Retinal pigment epithelial cell (primary cell): ENCODE measurements around the gene DESI1.
"Not testable (repeated sequence)": the region's sequence is repeated elsewhere in the genome, so short reads cannot be mapped to it uniquely, and the experiment has no call there.

Experiments
- DNase-seq: peaks from one replicate; pipeline ENCODE4 v3.0.0-alpha.2; 2010; ENCODE audit warnings: low read depth
- H3K4me3 ChIP-seq: 2 replicates; pipeline ENCODE4 v1.5.1; 2011; ENCODE audit warnings: mild to moderate bottlenecking, low read length, control low read depth, moderate library complexity
- TF ChIP-seq, protein P1 (sequence below): conservative IDR thresholded peaks from 2 replicates; pipeline ENCODE4 v1.5.1; 2011; ENCODE audit warnings: low read depth, low read length, control low read depth, inconsistent platforms

DESI1 gene

DNA sequence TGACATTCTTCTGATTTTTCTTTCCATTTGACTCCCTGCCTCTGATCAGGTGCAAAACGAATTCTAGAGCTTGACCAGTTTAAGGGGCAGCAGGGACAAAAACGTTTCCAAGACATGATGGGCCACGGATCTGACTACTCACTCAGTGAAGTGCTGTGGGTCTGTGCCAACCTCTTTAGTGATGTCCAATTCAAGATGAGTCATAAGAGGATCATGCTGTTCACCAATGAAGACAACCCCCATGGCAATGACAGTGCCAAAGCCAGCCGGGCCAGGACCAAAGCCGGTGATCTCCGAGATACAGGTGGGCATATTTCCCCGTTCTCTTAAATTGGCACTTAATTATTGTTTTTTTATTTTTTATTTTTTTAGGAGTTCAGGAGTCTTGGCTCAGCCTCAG, 15.6 kb upstream of the DESI1 start:
- H3K4me3 ChIP-seq, result no peak overlapping the region
- DNase-seq, result no peak
- TF ChIP-seq, protein P1, sequence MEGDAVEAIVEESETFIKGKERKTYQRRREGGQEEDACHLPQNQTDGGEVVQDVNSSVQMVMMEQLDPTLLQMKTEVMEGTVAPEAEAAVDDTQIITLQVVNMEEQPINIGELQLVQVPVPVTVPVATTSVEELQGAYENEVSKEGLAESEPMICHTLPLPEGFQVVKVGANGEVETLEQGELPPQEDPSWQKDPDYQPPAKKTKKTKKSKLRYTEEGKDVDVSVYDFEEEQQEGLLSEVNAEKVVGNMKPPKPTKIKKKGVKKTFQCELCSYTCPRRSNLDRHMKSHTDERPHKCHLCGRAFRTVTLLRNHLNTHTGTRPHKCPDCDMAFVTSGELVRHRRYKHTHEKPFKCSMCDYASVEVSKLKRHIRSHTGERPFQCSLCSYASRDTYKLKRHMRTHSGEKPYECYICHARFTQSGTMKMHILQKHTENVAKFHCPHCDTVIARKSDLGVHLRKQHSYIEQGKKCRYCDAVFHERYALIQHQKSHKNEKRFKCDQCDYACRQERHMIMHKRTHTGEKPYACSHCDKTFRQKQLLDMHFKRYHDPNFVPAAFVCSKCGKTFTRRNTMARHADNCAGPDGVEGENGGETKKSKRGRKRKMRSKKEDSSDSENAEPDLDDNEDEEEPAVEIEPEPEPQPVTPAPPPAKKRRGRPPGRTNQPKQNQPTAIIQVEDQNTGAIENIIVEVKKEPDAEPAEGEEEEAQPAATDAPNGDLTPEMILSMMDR, result no peak

DNA sequence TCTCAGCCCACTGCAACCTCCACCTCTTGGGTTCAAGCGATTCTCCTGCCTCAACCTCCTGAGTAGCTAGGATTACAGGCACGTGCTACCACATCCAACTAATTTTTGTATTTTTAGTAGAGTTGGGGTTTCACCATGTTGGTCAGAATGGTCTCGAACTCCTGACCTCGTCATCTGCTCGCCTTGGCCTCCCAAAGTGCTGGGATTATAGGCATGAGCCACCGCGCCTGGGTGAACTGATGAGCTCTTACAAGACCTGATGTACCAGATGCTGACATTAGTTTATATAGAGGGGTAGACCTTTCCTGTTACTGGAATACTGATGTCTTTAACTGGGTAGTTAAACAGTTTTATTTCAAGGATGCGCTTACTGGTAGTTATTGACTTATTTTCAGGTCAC, 13.8 kb upstream of the DESI1 start:
- DNase-seq, H3K4me3 ChIP-seq: not testable (repeated sequence)

DNA sequence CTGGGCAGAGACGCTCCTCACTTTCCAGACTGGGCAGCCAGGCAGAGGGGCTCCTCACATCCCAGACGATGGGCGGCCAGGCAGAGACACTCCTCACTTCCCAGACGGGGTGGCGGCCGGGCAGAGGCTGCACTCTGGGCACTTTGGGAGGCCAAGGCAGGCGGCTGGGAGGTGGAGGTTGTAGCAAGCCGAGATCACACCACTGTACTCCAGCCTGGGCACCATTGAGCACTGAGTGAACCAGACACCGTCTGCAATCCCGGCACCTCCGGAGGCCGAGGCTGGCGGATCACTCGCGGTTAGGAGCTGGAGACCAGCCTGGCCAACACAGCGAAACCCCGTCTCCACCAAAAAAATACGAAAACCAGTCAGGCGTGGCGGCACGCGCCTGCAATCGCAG, 10.8 kb upstream of the DESI1 start:
- not testable (repeated sequence) for H3K4me3 ChIP-seq, DNase-seq

DNA sequence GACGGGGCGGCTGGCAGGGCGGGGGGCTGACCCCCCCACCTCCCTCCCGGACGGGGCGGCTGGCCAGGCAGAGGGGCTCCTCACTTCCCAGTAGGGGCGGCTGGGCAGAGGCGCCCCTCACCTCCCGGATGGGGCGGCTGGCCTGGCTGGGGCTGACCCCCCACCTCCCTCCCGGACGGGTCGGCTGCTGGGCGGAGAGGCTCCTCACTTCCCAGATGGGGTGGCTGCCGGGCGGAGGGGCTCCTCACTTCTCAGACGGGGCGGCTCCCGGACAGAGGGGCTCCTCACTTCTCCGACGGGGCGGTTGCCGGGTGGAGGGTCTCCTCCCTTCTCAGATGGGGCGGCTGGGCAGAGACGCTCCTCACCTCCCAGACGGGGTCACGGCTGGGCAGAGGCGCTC, 10.3 kb upstream of the DESI1 start:
- DNase-seq, H3K4me3 ChIP-seq: not testable (repeated sequence)

DNA sequence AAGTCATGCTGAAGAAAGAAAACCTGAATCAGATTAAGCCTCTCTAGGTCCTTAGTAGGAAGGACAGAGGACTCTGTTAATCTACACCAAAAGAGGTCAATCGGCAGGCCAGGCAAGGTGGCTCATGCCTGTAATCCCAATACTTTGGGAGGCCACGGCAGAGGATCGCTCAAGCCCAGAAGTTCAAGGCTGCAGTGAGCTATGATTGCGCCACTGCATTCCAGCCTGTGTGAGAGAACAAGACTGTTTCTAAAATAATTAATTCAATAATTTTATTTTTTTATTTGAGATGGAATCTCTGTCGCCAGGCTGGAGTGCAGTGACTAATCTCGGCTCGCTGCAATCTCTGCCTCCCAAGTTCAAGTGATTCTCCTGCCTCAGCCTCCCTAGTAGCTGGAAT, 4.7 kb upstream of the DESI1 start:
- no peak overlapping the region for H3K4me3 ChIP-seq
- TF ChIP-seq, protein P1, result no peak
- no peak for DNase-seq

DNA sequence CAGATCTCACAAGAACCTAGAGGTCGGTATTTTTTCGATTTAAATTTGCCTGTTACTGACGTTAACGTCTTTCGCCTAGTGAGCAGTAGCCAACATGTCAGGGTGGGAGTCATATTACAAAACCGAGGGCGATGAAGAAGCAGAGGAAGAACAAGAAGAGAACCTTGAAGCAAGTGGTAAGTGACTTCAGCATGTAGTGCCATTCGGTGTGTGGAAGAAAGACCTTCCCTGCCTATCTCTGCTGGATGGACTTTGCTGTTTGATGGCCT, 1.0 kb upstream of the DESI1 start:
- TF ChIP-seq, protein P1, result no peak
- DNase-seq, result no peak
- peak overlapping the region; percentile 92 for H3K4me3 ChIP-seq

DNA sequence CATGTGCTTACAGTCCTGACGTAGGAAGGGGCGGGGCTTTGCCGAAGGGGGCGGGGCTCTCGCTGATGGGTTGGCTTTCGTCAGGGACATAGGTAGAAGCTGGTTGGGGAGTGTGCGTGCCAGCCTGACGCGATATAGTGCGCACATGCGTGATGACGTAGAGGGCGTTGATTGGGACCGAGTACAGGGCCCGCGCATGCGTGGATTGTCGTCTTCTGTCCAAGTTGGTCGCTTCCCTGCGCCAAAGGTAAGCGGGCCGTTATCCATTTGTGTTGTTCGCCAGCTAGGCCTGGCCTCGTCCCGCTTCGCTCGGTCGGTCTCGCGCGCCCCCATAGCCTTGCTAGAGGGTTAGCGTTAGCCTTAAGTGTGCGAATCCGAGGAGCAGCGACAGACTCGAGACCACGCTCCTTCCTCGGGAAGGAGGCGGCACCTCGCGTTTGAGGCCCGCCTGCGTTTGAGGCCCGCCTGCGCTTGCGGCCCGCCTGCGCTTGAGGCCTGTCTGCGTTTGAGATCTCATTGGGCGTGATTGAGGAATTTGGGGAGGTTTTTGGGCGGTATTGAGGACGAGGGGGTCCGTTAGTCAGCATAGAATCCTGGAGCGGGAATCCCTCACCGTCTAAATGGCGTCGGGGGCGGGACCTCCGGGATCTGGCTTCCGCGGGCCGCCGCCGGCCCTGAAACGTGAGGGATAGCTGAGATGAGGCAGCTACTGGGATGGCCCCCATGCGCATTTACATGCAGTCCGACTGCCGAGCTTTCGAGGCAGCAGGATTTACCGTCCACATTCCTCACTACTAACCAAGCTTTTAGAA, 462 bp upstream of the DESI1 start, which contains the start of gene XRCC6:
Gene XRCC6 (plus strand): TSS at position 197 of the 812 bp plus-strand sequence. CDS start 710 bp downstream, outside the sequence.
- DNase-seq, result peak; percentile 98
- TF ChIP-seq, protein P1, result no peak

DNA sequence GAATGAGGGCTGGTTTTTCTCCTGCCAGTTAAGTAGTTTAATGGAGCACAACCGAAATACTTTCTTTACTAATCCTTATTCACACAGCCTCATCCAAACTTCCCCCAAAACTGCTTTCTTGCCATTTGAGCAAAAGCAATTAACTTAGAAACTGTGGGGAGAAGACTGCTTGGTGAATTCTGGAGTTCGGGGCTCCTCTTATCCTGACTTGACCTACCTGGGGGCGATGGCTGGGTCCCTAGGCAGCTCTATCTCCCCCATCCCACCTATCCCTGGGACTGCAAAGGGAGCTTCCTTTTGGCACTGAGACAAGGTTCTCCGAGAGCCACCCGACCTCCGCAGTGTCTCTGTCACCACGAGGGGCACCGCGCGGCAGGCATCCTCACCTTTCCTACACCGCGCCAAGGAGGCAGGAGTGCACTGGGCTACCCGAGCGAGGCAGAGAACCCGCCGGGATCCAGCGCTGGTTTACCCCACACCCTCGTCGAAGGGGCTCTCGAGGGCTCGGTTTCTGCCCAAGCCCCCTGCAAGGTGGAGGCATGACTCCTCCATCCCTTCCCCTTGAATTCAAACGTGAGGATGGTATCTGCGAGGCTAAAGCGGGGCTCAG, 759 bp downstream of the DESI1 start:
- H3K4me3 ChIP-seq, result peak overlapping the region; percentile 92
- TF ChIP-seq, protein P1, result no peak
- no peak for DNase-seq

More for the DNA sequence above, 462 bp upstream of the DESI1 start, which contains the start of gene XRCC6:
- H3K4me3 ChIP-seq, result peak within 1 kb of the TSS; percentile 92
